Panc1 (cell line): Measurements from ENCODE around the gene MAGI2. TPM values are rescaled to one million over a fixed set of nuclear protein-coding genes. Genes with fewer than 3 reads are reported as not detected.
A peak's percentile ranks its signal among the peaks of the same experiment; 100 is the strongest.

Source experiments
- ATAC-seq: fragments of 200-7000 bp; cut with Tn5 transposase; 2 replicates; pipeline ENCODE4 v1.9.1; 2020; ENCODE audit warnings: mild to moderate bottlenecking, moderate library complexity
- BruUV-seq: library from RNA; stranded (reverse); fragments of 400-500 nt; replicated peaks from 2 replicates; lab custom pipeline; 2021; lab: Mats Ljungman, UMichigan
- CTCF ChIA-PET: fragments of 300-600 bp; sonication (Branson Sonifier 250); formaldehyde crosslinking; loops from one replicate; lab custom pipeline; 2022; ENCODE audit warnings: antibody characterized with exemption; lab: Charles Lee
- POLR2A ChIA-PET: fragments of 300-600 bp; sonication (Branson Sonifier 250); formaldehyde crosslinking; loops from one replicate; lab custom pipeline; 2022; ENCODE audit warnings: antibody characterized with exemption; lab: Charles Lee
- DNase-seq: peaks from one replicate; pipeline ENCODE4 v3.0.0-alpha.2; 2010; ENCODE audit warnings: low read depth, low spot score
- H3K27ac ChIP-seq: 2 replicates; pipeline ENCODE4 v1.5.1; 2011; ENCODE audit warnings: mild to moderate bottlenecking, low read length, inconsistent platforms
- H3K27me3 ChIP-seq: fragments of 200-500 bp; sonication (Bioruptor generic); 2 replicates; pipeline ENCODE4 v1.6.0; 2014; ENCODE audit warnings: low read length, inconsistent platforms; ENCODE audit not compliant: control insufficient read depth, insufficient read depth
- H3K36me3 ChIP-seq: fragments of 200-500 bp; sonication (Bioruptor generic); 2 replicates; pipeline ENCODE4 v1.5.1; 2014; ENCODE audit warnings: inconsistent platforms, mild to moderate bottlenecking, low read length, moderate library complexity; ENCODE audit not compliant: control insufficient read depth, insufficient read depth
- H3K4me1 ChIP-seq: 2 replicates; pipeline ENCODE4 v1.5.1; 2011; ENCODE audit warnings: inconsistent platforms, mild to moderate bottlenecking, low read length, moderate library complexity; ENCODE audit not compliant: control insufficient read depth, insufficient read depth
- H3K4me3 ChIP-seq, 2 experiments: 2 replicates each; pipeline ENCODE4 v1.5.1; 2011 to 2012; ENCODE audit warnings: low read depth in 2 of 2, low read length in 2 of 2, mild to moderate bottlenecking in 2 of 2, inconsistent platforms in 1 of 2, moderate library complexity in 1 of 2
- H3K9me3 ChIP-seq: fragments of 200-500 bp; sonication (Bioruptor generic); 2 replicates; pipeline ENCODE4 v1.5.1; 2014; ENCODE audit warnings: low read depth, mild to moderate bottlenecking, inconsistent platforms, low read length, moderate library complexity; ENCODE audit not compliant: control insufficient read depth, insufficient read depth
- POLR2AphosphoS5 ChIP-seq: IDR thresholded peaks from 2 replicates; pipeline ENCODE4 v1.6.1; 2012; ENCODE audit warnings: mild to moderate bottlenecking, low read depth, low read length, moderate library complexity
- SIN3A ChIP-seq: IDR thresholded peaks from 2 replicates; pipeline ENCODE4 v1.6.1; 2012; ENCODE audit warnings: low read depth, mild to moderate bottlenecking, low read length, moderate library complexity, borderline replicate concordance; ENCODE audit not compliant: insufficient read depth
- TCF7L2 ChIP-seq: IDR thresholded peaks from 2 replicates; pipeline ENCODE4 v1.6.1; 2011; ENCODE audit warnings: mild to moderate bottlenecking, low read depth, low read length, inconsistent platforms
- in situ Hi-C: cut with HindIII; loops from 2 replicates; pipeline ENCODE4 v1.10.0; 2016; ENCODE audit warnings: low sequenced_read_pairs, low pct_unique_long_range_greater_than_20kb
- intact Hi-C: fragments of 100-400 bp; cut with micrococcal nuclease; formaldehyde crosslinking; loops from one replicate; pipeline ENCODE4 v1.10.0; 2022; ENCODE audit not compliant: unreplicated experiment
- total RNA-seq: library from RNA; stranded (reverse); gene quantifications from one replicate; pipeline ENCODE4 v1.2.1, GENCODE V29; 2021; ENCODE audit not compliant: unreplicated experiment
- TF ChIP-seq, protein P1 (sequence below), 2 experiments: IDR thresholded peaks; 2 replicates each; pipeline ENCODE4 v1.6.1; 2011 to 2012; ENCODE audit warnings: low read depth in 2 of 2, control low read depth in 1 of 2, low read length in 1 of 2, mild to moderate bottlenecking in 1 of 2, moderate library complexity in 1 of 2; ENCODE audit not compliant: insufficient read depth in 1 of 2
- TF ChIP-seq, protein P2 (sequence below): fragments of 450-650 bp; IDR thresholded peaks from 2 replicates; pipeline ENCODE4 v1.5.1; 2017; ENCODE audit warnings: mild to moderate bottlenecking

Gene MAGI2
- total RNA-seq, 1 experiment from 2014 or later: 5.4 TPM

DNA sequence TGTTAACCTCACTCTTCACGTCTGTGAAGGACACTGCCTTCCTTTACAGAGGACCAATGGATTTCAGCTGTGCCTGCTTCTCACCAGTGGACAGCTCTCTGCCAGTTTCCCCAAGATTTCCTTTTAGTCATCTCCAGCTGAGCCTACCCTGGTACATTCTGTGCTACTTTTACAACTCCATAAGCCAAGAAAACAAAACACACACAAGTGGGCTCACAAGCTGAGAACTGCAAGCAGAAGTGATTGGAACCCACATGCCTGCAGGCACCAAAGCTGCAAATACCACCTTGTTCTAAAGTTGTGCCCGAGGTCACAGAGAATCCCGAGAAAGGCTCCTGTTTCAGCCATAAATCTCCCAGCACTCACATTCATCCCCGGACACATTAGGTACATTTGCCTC, 1018.1 kb downstream of the MAGI2 start:
- in situ Hi-C loops: no loop called here
- intact Hi-C loops: no loop called here
- Histone ChIP-seq H3K9me3 (0 out of 2 replicates have a peak, but pooled peaks cover 2% of the 10 kb centered on the region), H3K4me3 (no peak overlapping the region), H3K4me1 (no peaks in the 10 kb centered on the region), H3K27ac (no peak overlapping the region), H3K27me3 (0 out of 2 replicates have a peak, but pooled peaks cover 2% of the 10 kb centered on the region), H3K36me3 (no peaks in the 10 kb centered on the region)
- ChIA-PET CTCF (no interaction called here), POLR2A (no interaction called here)
- DNase-seq (no peak), ATAC-seq (no peak)
- BruUV-seq: no TSS peak
- TF ChIP-seq TCF7L2 (no peak), SIN3A (no peak), POLR2AphosphoS5 (no peak)
- TF ChIP-seq, protein P1, sequence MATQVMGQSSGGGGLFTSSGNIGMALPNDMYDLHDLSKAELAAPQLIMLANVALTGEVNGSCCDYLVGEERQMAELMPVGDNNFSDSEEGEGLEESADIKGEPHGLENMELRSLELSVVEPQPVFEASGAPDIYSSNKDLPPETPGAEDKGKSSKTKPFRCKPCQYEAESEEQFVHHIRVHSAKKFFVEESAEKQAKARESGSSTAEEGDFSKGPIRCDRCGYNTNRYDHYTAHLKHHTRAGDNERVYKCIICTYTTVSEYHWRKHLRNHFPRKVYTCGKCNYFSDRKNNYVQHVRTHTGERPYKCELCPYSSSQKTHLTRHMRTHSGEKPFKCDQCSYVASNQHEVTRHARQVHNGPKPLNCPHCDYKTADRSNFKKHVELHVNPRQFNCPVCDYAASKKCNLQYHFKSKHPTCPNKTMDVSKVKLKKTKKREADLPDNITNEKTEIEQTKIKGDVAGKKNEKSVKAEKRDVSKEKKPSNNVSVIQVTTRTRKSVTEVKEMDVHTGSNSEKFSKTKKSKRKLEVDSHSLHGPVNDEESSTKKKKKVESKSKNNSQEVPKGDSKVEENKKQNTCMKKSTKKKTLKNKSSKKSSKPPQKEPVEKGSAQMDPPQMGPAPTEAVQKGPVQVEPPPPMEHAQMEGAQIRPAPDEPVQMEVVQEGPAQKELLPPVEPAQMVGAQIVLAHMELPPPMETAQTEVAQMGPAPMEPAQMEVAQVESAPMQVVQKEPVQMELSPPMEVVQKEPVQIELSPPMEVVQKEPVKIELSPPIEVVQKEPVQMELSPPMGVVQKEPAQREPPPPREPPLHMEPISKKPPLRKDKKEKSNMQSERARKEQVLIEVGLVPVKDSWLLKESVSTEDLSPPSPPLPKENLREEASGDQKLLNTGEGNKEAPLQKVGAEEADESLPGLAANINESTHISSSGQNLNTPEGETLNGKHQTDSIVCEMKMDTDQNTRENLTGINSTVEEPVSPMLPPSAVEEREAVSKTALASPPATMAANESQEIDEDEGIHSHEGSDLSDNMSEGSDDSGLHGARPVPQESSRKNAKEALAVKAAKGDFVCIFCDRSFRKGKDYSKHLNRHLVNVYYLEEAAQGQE (IDR thresholded peaks at IDR 0.05; ENCODE audit: insufficient read depth in 1 of 2, low read depth in 2 of 2, low read length in 1 of 2): no peak
- TF ChIP-seq, protein P2, sequence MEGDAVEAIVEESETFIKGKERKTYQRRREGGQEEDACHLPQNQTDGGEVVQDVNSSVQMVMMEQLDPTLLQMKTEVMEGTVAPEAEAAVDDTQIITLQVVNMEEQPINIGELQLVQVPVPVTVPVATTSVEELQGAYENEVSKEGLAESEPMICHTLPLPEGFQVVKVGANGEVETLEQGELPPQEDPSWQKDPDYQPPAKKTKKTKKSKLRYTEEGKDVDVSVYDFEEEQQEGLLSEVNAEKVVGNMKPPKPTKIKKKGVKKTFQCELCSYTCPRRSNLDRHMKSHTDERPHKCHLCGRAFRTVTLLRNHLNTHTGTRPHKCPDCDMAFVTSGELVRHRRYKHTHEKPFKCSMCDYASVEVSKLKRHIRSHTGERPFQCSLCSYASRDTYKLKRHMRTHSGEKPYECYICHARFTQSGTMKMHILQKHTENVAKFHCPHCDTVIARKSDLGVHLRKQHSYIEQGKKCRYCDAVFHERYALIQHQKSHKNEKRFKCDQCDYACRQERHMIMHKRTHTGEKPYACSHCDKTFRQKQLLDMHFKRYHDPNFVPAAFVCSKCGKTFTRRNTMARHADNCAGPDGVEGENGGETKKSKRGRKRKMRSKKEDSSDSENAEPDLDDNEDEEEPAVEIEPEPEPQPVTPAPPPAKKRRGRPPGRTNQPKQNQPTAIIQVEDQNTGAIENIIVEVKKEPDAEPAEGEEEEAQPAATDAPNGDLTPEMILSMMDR: no peak

- ATAC-seq (no peak), DNase-seq (no peak)
- Histone ChIP-seq H3K9me3 (0 out of 2 replicates have a peak, but pooled peaks cover 2% of the 10 kb centered on the region), H3K27ac (no peak overlapping the region), H3K36me3 (no peaks in the 10 kb centered on the region), H3K4me3 (no peak overlapping the region), H3K4me1 (no peaks in the 10 kb centered on the region), H3K27me3 (0 out of 2 replicates have a peak, but pooled peaks cover 2% of the 10 kb centered on the region)
- intact Hi-C loops: no loop called here
- BruUV-seq: no TSS peak
- in situ Hi-C loops: no loop called here
- TF ChIP-seq, protein P2: peak; percentile 26; the same call in 1 of the 2 replicates
- TF ChIP-seq TCF7L2: no peak
- CTCF ChIA-PET: no interaction called here
- POLR2A ChIA-PET: no interaction called here
Observed at GRCh38 chr7:78434281-78434680, 1019.2 kb downstream of the MAGI2 start.
